ENCODE results near the gene NEURL4.

DNA sequence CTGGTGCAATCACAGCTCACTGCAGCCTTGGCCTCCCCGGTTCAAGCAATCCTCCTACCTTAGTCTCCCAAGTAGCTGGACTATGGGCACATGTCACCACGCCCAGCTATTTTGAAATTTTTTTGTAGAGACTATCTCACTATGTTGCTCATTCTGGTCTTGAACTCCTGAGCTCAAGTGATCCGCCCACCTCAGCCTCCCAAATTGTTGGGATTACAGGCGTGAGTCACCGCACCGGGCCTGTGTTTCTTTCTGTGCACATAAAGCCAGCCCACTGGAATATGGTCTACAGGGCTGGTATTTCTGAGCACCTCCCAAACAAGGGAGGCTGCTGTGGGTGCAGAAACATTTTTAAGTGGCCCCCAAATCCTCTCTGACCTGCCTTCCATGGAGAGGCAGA is 34.2 kb upstream of the NEURL4 start:
- TF ChIP-seq CTCF (conservative IDR thresholded peaks at IDR 0.05; ENCODE audit: low read depth in 2 of 2): no peak
- TF ChIP-seq POLR2AphosphoS5 (IDR thresholded peaks at IDR 0.05; ENCODE audit: low read depth): no peak
- no peak for TF ChIP-seq REST (IDR thresholded peaks at IDR 0.05; ENCODE audit: unreplicated experiment)
- TF ChIP-seq JUNB (IDR thresholded peaks at IDR 0.05; ENCODE audit: unreplicated experiment): no peak
- no peak for TF ChIP-seq EZH2 (IDR thresholded peaks at IDR 0.05; ENCODE audit: low read depth, unreplicated experiment)
- no peak for TF ChIP-seq EZH2phosphoT487 (IDR thresholded peaks at IDR 0.05; ENCODE audit: unreplicated experiment)
- TF ChIP-seq ZNF114 (CRISPR knock-in tag; IDR thresholded peaks at IDR 0.05): no peak
- TF ChIP-seq STAT1 (IDR thresholded peaks at IDR 0.05; ENCODE audit: unreplicated experiment): no peak
- TF ChIP-seq ZNF331 (CRISPR knock-in tag; IDR thresholded peaks at IDR 0.05; ENCODE audit: low read depth): no peak
- no peak for TF ChIP-seq CREB1 (CRISPR knock-in tag; IDR thresholded peaks at IDR 0.05; ENCODE audit: low read depth)

Data from GM23338 (cell line).